Caki2 (cell line): ENCODE data around the gene ARID1B. TPM values are rescaled to one million over a fixed set of nuclear protein-coding genes. Genes with fewer than 3 reads are reported as not detected.

Experiments
- DNase-seq: peaks from one replicate; pipeline ENCODE4 v3.0.0-alpha.2; 2015; ENCODE audit warnings: low read depth
- in situ Hi-C: cut with HindIII; loops from 2 replicates; pipeline ENCODE4 v1.10.0; 2016; ENCODE audit warnings: low sequenced_read_pairs, low pct_unique_long_range_greater_than_20kb, mixed read lengths
- total RNA-seq: library from RNA; depleted of rRNA; stranded (reverse); fragments of >200 nt; shearing (Covaris generic); gene quantifications from 2 replicates; pipeline ENCODE4 v1.2.3, GENCODE V29; 2014; ENCODE audit warnings: low replicate concordance

Gene ARID1B
- total RNA-seq, 1 experiment from 2014 or later = 6.9 TPM

DNA sequence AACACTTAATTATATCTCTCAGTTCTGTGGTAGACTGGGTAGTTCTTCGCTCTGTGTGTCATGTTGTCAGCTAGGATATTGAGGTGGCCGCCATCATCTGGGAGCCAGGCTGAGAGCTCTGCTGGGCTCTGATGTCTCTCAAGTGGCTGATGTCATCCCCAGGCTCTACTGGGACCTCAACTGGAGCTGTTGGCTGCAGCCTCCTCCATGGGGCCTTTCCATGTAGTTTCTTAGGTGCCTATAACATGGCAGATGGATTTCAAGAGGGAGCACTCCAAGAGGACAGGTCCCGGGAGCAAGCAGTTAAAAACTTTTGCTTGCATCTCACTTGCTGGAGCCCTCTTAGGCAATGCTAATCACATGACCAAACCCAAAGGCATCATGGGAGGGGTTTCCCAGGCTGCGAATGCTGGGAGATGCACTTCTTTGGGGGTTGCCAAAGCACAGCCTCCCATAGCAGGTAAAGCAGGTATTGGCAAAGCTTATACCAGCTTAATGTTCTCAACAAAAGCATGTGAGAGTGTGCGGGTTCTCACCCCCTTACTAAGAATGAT is 416.3 kb downstream of the ARID1B start:
- in situ Hi-C loops = no loop called here
- no peak for DNase-seq

DNA sequence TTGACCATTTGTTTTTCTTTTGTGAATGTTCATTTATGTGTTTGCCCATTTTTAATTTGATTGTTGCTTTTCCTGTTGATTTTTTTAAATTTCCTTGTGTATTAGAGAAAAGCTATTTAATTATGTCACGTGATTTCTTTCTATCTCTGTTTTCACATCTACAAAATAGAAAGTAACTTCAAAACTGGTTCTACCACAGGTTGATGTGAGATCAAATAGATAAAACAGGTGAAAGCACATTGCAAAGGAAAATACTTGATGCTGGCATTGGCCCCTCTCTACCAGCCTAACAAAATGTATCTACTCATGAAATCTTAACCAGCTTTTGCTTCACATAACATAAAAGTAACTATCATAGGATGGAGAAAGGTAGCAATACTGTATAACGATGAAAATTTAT is 416.9 kb downstream of the ARID1B start:
- in situ Hi-C loops = no loop called here
- DNase-seq = no peak

DNA sequence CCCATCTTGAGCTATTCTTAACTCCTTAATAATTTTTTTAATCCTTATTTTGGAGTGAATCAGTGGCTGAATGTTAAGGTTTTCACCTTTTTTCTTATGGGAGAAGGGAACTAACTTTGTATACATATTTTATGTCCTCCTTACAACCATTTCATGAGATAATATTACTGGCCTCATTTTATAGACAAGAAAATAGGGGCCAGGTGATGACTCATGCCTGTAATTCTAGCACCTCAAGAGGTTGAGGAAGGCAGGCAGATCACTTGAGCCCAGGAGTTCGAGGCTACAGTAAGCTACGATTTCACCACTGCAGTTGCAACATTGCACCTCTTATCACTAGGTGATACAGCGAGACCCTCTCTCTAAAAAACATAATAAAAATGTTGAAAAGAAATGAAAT is 417.5 kb downstream of the ARID1B start:
- in situ Hi-C loops = no loop called here
- no peak for DNase-seq

- DNase-seq = no peak
- in situ Hi-C loops = no loop called here
These were observed 419.2 kb downstream of the ARID1B start for GRCh38 chr6:157196391-157196790.

DNA sequence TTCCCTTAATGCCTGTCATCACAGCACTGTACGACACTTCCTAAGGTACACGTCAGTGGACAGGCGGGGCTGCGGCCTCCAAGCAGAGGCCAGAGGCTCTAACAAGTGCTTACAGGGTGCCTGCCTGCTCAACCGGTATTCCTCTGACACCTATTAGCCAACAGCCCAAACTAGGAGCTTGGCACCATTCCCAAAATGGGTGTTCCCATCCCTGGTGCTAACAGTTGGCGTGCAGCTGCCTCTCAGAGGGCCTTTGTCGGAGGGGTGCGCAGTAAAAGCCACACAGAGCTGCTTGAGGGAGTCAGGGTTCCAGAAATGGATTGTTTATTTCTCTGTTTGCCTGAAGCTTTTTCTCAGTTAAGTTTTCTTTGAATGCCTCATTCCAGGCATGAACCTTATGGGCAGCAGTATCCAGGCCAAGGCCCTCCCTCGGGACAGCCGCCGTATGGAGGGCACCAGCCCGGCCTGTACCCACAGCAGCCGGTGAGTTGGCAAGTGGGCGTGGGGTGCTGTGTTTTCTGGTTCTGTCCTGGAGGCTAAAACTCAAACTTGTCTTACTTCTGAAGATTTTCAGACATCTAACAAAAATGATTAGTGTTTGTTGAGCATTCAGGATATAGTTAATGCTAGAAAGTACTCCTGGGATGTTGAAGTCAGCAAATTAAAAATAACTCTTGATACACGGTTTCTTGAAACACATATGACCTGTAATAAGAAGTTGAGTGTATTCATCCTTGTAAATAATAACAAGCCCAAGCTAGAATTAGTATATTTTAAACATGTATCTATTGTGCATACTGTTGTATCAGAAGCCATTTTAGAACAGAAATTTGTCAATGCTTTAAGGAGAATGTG is 421.5 kb downstream of the ARID1B start:
- in situ Hi-C loops = no loop called here
- DNase-seq = no peak

- in situ Hi-C loops = no loop called here
- no peak for DNase-seq
These were observed 422.9 kb downstream of the ARID1B start for GRCh38 chr6:157200117-157200516.

DNA sequence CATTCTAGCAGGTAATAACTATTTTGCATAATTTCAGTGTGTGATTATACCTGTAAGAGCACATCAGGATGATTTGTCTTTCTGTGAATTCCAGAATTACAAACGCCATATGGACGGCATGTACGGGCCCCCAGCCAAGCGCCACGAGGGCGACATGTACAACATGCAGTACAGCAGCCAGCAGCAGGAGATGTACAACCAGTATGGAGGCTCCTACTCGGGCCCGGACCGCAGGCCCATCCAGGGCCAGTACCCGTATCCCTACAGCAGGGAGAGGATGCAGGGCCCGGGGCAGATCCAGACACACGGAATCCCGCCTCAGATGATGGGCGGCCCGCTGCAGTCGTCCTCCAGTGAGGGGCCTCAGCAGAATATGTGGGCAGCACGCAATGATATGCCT is 423.4 kb downstream of the ARID1B start:
- no peak for DNase-seq
- in situ Hi-C loops = no loop called here

DNA sequence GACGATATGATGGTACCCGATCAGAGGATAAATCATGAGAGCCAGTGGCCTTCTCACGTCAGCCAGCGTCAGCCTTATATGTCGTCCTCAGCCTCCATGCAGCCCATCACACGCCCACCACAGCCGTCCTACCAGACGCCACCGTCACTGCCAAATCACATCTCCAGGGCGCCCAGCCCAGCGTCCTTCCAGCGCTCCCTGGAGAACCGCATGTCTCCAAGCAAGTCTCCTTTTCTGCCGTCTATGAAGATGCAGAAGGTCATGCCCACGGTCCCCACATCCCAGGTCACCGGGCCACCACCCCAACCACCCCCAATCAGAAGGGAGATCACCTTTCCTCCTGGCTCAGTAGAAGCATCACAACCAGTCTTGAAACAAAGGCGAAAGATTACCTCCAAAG is 423.9 kb downstream of the ARID1B start:
- DNase-seq = no peak
- in situ Hi-C loops = no loop called here

DNA sequence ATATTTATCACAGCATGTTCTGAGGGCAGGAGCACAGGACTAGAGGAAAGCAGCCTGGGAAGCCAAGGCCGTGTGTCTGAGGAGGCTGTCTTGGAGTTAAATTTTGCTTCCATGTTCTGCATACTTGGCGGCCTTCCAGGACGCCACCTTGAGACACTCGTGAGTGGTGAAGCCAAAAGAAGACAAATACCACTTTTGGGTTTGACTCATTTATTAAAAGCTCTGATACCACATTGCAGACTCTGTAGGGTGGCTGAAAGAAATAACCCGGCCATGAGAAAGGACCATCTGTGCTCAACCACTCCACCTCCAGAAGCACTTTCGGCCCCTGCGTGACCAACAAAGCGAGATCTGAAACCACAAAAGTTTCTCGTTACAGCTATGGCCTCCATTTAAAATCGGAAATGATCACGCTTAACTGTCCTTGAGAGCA is 426.1 kb downstream of the ARID1B start:
- in situ Hi-C loops = no loop called here
- DNase-seq = no peak

- in situ Hi-C loops = no loop called here
- no peak for DNase-seq
These were observed 426.6 kb downstream of the ARID1B start for GRCh38 chr6:157203764-157204163.

DNA sequence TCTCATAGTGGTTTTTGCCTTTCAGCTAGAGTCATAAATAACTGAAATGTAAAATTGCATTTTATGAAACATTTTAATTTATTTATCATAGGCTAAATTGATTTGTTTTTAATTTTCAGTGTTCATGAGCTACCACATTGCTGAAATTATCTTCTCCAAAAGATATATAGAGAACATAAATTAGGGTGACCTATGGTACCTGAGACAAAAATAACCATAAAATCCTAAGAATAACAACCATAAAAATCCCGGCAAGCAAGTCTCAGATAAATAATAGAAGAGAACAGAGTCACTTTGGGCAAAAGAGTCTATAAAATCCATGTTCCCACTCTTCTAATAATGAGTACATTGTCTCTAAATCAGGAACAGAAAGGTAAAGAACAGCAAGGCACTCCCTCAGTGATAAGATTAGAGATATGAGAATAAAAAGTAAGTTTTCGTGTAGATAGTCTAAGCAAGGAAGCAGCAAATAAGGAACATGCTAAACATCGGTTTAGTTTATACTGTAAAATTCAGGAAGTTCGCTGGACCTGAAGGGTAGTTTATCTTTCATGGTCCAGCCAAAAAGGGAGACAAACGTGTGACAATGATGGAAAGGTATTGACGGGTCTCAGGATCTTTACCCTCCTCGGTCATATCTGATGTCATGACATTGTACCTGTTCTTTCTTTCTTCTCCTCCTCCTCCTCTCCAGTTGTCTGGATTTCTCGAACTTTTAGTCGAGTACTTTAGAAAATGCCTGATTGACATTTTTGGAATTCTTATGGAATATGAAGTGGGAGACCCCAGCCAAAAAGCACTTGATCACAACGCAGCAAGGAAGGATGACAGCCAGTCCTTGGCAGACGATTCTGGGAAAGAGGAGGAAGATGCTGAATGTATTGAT is 428.5 kb downstream of the ARID1B start:
- DNase-seq = no peak
- in situ Hi-C loops = no loop called here

DNA sequence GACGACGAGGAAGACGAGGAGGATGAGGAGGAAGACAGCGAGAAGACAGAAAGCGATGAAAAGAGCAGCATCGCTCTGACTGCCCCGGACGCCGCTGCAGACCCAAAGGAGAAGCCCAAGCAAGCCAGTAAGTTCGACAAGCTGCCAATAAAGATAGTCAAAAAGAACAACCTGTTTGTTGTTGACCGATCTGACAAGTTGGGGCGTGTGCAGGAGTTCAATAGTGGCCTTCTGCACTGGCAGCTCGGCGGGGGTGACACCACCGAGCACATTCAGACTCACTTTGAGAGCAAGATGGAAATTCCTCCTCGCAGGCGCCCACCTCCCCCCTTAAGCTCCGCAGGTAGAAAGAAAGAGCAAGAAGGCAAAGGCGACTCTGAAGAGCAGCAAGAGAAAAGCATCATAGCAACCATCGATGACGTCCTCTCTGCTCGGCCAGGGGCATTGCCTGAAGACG is 429.2 kb downstream of the ARID1B start:
- DNase-seq = no peak
- in situ Hi-C loops = no loop called here

DNA sequence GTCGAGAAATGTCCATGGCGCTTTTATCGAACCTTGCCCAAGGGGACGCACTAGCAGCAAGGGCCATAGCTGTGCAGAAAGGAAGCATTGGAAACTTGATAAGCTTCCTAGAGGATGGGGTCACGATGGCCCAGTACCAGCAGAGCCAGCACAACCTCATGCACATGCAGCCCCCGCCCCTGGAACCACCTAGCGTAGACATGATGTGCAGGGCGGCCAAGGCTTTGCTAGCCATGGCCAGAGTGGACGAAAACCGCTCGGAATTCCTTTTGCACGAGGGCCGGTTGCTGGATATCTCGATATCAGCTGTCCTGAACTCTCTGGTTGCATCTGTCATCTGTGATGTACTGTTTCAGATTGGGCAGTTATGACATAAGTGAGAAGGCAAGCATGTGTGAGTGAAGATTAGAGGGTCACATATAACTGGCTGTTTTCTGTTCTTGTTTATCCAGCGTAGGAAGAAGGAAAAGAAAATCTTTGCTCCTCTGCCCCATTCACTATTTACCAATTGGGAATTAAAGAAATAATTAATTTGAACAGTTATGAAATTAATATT is 430.4 kb downstream of the ARID1B start:
- in situ Hi-C loops = no loop called here
- no peak for DNase-seq

GRCh38 chr6:157209865-157210530 is 432.8 kb downstream of the ARID1B start:
- DNase-seq = no peak
- in situ Hi-C loops = no loop called here

DNA sequence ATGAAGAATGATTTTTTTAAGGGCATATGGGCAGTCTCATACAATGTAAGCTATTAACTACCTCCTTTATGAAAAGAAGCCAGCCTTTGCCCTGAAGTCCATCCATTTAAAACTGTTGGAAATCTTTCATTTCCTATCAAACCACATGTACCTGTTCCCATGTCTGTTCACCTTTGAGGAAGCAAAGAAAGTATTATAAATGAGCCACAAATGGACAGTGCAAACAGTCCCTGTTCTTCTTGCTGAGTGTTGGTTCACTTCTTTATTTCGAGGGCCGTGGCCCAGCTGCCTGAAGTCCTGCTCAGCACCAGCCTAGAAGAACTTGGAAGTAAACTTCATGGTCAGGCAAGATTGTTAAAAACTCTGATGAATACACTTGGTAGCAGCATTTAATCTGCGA is 433.8 kb downstream of the ARID1B start:
- DNase-seq = no peak
- in situ Hi-C loops = no loop called here

DNA sequence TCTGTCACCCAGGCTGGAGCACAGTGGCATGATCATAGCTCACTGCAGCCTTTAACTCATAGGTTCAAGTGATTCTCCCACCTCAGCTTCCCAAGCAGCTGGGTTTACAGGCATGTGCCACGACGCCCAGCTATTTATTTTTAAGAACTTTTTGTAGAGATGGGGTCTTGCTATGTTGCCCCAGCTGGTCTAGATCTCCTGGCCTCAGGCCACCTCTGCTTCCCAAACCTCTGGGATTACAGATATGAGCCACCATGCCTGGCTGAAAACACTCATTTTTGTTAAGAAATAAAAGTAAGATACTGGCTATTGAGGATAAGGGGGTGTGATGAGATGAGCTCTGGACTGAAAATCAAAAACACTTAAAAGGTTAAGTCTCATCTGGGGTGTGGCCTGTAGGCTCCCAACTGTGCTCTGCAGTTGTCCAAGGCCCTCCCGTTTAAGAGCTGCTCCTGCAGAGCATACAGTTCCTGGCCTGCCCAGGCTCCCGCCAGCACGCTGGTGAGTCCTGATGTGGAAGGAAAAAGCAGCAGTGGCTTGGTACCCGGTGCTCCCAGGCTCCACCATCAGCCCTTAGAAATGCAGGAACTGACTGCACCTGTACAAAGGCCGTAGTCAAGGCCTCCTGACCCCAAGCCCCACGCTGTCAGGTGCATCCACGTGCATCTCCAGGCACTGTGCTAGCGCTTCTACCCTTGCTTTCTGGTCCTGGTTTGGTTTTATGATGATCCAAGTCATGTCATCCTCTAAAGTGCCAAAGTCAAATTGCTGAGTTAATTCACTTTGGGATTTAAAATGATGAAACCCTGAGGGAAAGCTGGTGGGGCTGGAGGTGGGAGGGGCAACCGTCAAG is 434.7 kb downstream of the ARID1B start:
- in situ Hi-C loops = no loop called here

GRCh38 chr6:157213426-157213825 is 436.2 kb downstream of the ARID1B start:
- no peak for DNase-seq
- in situ Hi-C loops = no loop called here

More for the DNA sequence above, 434.7 kb downstream of the ARID1B start:
- no peak for DNase-seq
